Measurements from ENCODE around the gene RNASE13. TPM values are rescaled to one million over a fixed set of nuclear protein-coding genes. Genes with fewer than 3 reads are reported as not detected.

Gene RNASE13
- total RNA-seq, 4 donors from 2014 or later = not detected

DNA sequence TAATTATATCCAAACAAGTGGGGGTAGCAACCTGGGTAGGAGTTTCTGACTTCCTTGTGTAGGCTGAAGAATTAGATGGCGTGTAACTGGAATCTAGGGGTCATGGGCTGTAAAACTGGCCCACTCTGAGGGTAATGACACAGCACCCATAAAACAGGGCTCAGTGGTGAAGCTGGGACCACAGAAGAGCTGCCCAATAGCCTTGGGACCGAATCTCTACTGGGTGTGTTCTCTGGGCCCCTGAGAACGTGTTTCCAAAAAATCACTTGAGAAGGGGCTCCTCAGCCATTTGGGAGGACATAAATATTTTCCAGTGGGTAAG is 26.7 kb upstream of the RNASE13 start:
- H3K4me1 ChIP-seq = peaks cover 0 to 33% (median 15%) of the 10 kb centered on the region in 4 donors
- no peak overlapping the region for H3K4me3 ChIP-seq
- H3K27ac ChIP-seq = peak overlapping the region; percentile 75 to 83 (median 80)
- no peak for DNase-seq
- intact Hi-C loops (cut with DNase I; ENCODE audit: low total_unique reads) (no loop called here), in situ Hi-C loops (cut with MboI; ENCODE audit: low pct_ligation_motif_present in 1 of 4, low pct_unique_long_range_greater_than_20kb in 1 of 4, low sequenced_read_pairs in 3 of 4) (no loop called here)
- TF ChIP-seq POLR2A (IDR thresholded peaks at IDR 0.05) (no peak), POLR2AphosphoS5 (IDR thresholded peaks at IDR 0.05) (no peak), EP300 (IDR thresholded peaks at IDR 0.05; ENCODE audit: low read depth) (no peak)
- TF ChIP-seq, protein P1, sequence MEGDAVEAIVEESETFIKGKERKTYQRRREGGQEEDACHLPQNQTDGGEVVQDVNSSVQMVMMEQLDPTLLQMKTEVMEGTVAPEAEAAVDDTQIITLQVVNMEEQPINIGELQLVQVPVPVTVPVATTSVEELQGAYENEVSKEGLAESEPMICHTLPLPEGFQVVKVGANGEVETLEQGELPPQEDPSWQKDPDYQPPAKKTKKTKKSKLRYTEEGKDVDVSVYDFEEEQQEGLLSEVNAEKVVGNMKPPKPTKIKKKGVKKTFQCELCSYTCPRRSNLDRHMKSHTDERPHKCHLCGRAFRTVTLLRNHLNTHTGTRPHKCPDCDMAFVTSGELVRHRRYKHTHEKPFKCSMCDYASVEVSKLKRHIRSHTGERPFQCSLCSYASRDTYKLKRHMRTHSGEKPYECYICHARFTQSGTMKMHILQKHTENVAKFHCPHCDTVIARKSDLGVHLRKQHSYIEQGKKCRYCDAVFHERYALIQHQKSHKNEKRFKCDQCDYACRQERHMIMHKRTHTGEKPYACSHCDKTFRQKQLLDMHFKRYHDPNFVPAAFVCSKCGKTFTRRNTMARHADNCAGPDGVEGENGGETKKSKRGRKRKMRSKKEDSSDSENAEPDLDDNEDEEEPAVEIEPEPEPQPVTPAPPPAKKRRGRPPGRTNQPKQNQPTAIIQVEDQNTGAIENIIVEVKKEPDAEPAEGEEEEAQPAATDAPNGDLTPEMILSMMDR (IDR thresholded peaks at IDR 0.05) = no peak
- no peaks in the 10 kb centered on the region for H3K36me3 ChIP-seq
- no peaks in the 10 kb centered on the region for H3K9me3 ChIP-seq
- no peaks in the 10 kb centered on the region for H3K27me3 ChIP-seq
- 40 to 41% methylated on average over 3 of the region's 3 CpGs for WGBS, 2 donors (ENCODE audit: low coverage in 1 of 2)

DNA sequence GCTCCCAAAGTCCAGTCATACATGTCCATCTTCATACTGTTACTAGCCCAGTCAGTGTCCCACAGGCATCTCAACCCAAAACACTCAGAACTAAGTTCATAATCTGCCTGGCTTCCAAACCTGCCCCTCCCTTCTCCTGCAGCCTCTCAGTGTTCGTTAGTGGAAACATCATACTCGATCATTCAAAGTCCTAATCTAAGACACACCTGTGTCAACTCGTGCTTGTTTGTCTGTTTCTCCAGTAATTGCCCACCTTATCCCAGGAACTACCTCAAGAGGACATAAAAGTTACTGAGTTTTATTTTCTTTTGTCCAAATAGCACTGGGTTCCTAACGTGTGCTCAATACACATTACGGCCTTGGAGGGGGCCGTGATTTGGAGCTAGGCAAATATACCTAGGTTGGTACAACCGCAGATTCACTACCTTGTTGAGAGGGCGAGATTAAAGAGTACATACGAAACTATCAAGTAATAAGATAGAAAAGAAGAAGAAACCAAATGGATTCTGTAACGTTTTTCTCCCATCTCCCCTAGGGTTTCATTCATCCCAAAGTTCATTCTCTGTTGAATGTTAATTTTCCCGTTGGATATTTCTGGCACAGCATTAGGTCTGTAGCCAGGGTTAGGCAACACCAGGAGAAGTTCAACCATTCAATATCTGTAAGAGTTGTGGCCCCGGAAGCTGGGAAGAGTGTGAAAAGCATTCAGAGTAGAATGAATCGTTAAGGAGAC is 26.2 kb upstream of the RNASE13 start:
- Histone ChIP-seq H3K36me3 (no peaks in the 10 kb centered on the region), H3K27me3 (no peaks in the 10 kb centered on the region), H3K4me3 (peak overlapping the region in 2 of 4 donors; percentile 8 to 10), H3K9me3 (no peaks in the 10 kb centered on the region), H3K4me1 (peaks cover 0 to 38% (median 18%) of the 10 kb centered on the region in 4 donors), H3K27ac (peak overlapping the region; percentile 75 to 83 (median 80))
- in situ Hi-C loops (cut with MboI; ENCODE audit: low pct_ligation_motif_present in 1 of 4, low pct_unique_long_range_greater_than_20kb in 1 of 4, low sequenced_read_pairs in 3 of 4) = no loop called here
- intact Hi-C loops (cut with DNase I; ENCODE audit: low total_unique reads) = no loop called here
- 38 to 46% methylated on average over 12 to 13 of the region's 13 CpGs for WGBS, 2 donors (ENCODE audit: low coverage in 1 of 2)
- DNase-seq = peak; percentile 66
- TF ChIP-seq EP300 (IDR thresholded peaks at IDR 0.05; ENCODE audit: low read depth) (no peak), POLR2AphosphoS5 (IDR thresholded peaks at IDR 0.05) (peak in 2 of 3 donors; percentile 14 to 64), POLR2A (IDR thresholded peaks at IDR 0.05) (peak; percentile 36)
- TF ChIP-seq, protein P1 (IDR thresholded peaks at IDR 0.05) = no peak

DNA sequence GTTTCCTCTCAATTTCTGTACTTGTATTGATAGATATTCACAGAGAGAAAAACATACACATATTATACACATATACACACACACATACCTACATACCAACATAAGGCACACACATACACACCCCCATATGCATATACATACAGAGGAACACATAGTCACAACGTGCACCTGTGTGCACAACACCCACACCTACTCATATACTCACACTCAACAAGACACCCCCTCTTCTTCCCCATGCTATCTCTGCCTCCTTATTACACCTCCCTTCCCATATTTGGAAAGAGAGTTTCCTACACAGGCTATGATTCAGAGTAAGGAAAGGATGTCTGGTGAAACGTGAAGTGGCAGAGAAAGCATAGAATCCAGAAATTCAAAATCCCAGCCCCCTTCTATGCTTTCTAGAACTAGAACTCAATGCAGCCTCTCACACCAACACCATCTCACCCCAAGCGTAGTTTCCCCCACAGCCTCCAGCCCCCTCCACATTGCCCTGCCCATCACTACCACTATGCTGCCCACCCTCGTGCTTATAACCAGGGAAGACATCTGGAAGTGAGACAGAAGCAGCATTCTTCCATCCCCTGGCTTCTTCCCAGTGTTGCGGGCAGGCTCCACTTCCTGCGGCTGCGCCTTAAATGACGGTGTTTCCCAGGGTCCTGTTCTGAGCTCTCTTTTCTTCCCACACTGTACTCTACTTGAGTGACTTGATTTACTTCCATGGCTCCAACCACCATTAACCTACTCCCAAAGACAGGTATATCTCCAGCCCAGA is 25.4 kb upstream of the RNASE13 start:
- DNase-seq = no peak
- no peaks in the 10 kb centered on the region for H3K27me3 ChIP-seq
- H3K4me1 ChIP-seq = peaks cover 0 to 46% (median 22%) of the 10 kb centered on the region in 4 donors
- H3K27ac ChIP-seq = peak overlapping the region; percentile 75 to 83 (median 80)
- no peaks in the 10 kb centered on the region for H3K9me3 ChIP-seq
- H3K4me3 ChIP-seq = peak overlapping the region in 1 of 4 donors; percentile 8
- in situ Hi-C loops (cut with MboI; ENCODE audit: low pct_ligation_motif_present in 1 of 4, low pct_unique_long_range_greater_than_20kb in 1 of 4, low sequenced_read_pairs in 3 of 4) = no loop called here
- 32 to 36% methylated on average over 8 of the region's 8 CpGs for WGBS, 2 donors (ENCODE audit: low coverage in 1 of 2)
- intact Hi-C loops (cut with DNase I; ENCODE audit: low total_unique reads) = no loop called here
- TF ChIP-seq EP300 (IDR thresholded peaks at IDR 0.05; ENCODE audit: low read depth) (no peak), POLR2A (IDR thresholded peaks at IDR 0.05) (peak; percentile 36)
- H3K36me3 ChIP-seq = no peaks in the 10 kb centered on the region

DNA sequence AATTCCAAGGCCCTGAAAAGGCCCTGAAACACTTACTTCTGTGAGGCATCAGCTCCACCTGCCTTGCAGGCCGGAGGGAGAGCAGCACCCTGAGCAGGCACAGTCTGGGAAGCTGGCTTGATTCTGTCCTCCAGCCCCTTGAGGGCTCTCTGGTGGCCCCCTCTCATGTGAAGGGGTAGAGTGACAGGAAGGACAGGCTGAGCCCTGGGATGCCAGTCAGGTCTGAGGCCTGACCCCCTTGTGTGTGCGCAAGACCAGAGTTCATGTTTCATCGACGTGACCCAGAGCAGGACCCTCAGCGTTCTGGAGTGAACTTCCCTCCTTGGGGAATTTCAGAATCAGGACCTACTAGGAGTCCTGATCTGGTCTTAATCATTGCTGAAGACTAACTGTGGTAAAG is 24.3 kb upstream of the RNASE13 start:
- intact Hi-C loops (cut with DNase I; ENCODE audit: low total_unique reads) (no loop called here), in situ Hi-C loops (cut with MboI; ENCODE audit: low pct_ligation_motif_present in 1 of 4, low pct_unique_long_range_greater_than_20kb in 1 of 4, low sequenced_read_pairs in 3 of 4) (no loop called here)
- H3K27me3 ChIP-seq = no peaks in the 10 kb centered on the region
- H3K36me3 ChIP-seq = no peaks in the 10 kb centered on the region
- H3K4me1 ChIP-seq = peaks cover 0 to 54% (median 27%) of the 10 kb centered on the region in 4 donors
- TF ChIP-seq EP300 (IDR thresholded peaks at IDR 0.05; ENCODE audit: low read depth) = no peak
- TF ChIP-seq, protein P1 (IDR thresholded peaks at IDR 0.05) = no peak
- no peak for TF ChIP-seq POLR2A (IDR thresholded peaks at IDR 0.05)
- TF ChIP-seq POLR2AphosphoS5 (IDR thresholded peaks at IDR 0.05) = no peak
- DNase-seq = no peak
- H3K9me3 ChIP-seq = no peaks in the 10 kb centered on the region
- H3K4me3 ChIP-seq = no peak overlapping the region
- WGBS, 2 donors (ENCODE audit: low coverage in 1 of 2) = 86% methylated on average over 5 of the region's 5 CpGs; no CpG with 5 or more reads in 1 of the 2 donors
- H3K27ac ChIP-seq = peak overlapping the region in 3 of 4 donors; percentile 75 to 83 (median 79)
